ENCODE data around the gene GOLGA6L10.
A peak's percentile ranks its signal among the peaks of the same experiment; 100 is the strongest.

DNA sequence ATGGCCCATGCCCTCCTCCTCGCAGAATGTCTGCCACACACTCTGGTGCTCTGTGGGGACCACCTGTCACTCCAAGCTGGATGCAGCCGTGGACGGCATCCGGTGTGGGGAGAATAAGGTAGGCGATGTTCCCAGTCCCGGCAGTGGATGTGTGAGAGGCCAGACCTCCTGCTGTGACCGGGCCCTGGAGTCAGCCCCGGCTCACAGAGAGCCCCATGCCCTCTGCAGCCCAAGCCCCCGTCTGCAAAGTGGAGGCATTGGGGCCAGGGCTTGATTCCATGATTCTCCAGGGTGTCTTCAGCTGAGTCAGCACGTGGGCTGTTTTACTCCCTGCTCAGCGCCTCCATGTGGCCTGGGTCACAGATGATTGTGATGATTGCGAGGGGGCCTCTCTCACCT is 32.2 kb downstream of the GOLGA6L10 start:
- TF ChIP-seq CTCF (conservative IDR thresholded peaks at IDR 0.05; ENCODE audit: low read depth in 2 of 2) (peak in 1 of 2 experiments; percentile 32; a peak in 2 of 4 replicates), EZH2 (IDR thresholded peaks at IDR 0.05; ENCODE audit: low read depth, unreplicated experiment) (no peak), POLR2AphosphoS5 (IDR thresholded peaks at IDR 0.05; ENCODE audit: low read depth) (no peak), EZH2phosphoT487 (IDR thresholded peaks at IDR 0.05; ENCODE audit: unreplicated experiment) (no peak), ZNF114 (CRISPR knock-in tag; IDR thresholded peaks at IDR 0.05) (no peak)
- TF ChIP-seq, protein P1, sequence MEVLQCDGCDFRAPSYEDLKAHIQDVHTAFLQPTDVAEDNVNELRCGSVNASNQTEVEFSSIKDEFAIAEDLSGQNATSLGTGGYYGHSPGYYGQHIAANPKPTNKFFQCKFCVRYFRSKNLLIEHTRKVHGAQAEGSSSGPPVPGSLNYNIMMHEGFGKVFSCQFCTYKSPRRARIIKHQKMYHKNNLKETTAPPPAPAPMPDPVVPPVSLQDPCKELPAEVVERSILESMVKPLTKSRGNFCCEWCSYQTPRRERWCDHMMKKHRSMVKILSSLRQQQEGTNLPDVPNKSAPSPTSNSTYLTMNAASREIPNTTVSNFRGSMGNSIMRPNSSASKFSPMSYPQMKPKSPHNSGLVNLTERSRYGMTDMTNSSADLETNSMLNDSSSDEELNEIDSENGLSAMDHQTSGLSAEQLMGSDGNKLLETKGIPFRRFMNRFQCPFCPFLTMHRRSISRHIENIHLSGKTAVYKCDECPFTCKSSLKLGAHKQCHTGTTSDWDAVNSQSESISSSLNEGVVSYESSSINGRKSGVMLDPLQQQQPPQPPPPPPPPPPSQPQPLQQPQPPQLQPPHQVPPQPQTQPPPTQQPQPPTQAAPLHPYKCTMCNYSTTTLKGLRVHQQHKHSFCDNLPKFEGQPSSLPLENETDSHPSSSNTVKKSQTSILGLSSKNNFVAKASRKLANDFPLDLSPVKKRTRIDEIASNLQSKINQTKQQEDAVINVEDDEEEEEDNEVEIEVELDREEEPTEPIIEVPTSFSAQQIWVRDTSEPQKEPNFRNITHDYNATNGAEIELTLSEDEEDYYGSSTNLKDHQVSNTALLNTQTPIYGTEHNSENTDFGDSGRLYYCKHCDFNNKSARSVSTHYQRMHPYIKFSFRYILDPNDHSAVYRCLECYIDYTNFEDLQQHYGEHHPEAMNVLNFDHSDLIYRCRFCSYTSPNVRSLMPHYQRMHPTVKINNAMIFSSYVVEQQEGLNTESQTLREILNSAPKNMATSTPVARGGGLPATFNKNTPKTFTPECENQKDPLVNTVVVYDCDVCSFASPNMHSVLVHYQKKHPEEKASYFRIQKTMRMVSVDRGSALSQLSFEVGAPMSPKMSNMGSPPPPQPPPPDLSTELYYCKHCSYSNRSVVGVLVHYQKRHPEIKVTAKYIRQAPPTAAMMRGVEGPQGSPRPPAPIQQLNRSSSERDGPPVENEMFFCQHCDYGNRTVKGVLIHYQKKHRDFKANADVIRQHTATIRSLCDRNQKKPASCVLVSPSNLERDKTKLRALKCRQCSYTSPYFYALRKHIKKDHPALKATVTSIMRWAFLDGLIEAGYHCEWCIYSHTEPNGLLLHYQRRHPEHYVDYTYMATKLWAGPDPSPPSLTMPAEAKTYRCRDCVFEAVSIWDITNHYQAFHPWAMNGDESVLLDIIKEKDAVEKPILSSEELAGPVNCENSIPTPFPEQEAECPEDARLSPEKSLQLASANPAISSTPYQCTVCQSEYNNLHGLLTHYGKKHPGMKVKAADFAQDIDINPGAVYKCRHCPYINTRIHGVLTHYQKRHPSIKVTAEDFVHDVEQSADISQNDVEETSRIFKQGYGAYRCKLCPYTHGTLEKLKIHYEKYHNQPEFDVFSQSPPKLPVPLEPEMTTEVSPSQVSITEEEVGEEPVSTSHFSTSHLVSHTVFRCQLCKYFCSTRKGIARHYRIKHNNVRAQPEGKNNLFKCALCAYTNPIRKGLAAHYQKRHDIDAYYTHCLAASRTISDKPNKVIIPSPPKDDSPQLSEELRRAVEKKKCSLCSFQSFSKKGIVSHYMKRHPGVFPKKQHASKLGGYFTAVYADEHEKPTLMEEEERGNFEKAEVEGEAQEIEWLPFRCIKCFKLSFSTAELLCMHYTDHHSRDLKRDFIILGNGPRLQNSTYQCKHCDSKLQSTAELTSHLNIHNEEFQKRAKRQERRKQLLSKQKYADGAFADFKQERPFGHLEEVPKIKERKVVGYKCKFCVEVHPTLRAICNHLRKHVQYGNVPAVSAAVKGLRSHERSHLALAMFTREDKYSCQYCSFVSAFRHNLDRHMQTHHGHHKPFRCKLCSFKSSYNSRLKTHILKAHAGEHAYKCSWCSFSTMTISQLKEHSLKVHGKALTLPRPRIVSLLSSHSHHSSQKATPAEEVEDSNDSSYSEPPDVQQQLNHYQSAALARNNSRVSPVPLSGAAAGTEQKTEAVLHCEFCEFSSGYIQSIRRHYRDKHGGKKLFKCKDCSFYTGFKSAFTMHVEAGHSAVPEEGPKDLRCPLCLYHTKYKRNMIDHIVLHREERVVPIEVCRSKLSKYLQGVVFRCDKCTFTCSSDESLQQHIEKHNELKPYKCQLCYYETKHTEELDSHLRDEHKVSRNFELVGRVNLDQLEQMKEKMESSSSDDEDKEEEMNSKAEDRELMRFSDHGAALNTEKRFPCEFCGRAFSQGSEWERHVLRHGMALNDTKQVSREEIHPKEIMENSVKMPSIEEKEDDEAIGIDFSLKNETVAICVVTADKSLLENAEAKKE (CRISPR knock-in tag; IDR thresholded peaks at IDR 0.05), result no peak

Measured in GM23338 (cell line).